Activated B cell treated with CpG ODN at 0.5 μM for 24 hours (primary cell): Measurements from ENCODE around the gene SIRPA. TPM values are rescaled to one million over a fixed set of nuclear protein-coding genes. Genes with fewer than 3 reads are reported as not detected.
A peak's percentile ranks its signal among the peaks of the same experiment; 100 is the strongest.

Experiments
- ATAC-seq: fragments of 200-7000 bp; cut with Tn5 transposase; one replicate; pipeline ENCODE4 v1.10.0; 2021; ENCODE audit warnings: low read depth, mild to moderate bottlenecking, moderate library complexity
- CTCF ChIA-PET: fragments of 350-600 bp; sonication (Branson Sonifier 250); formaldehyde crosslinking; loops from one replicate; lab custom pipeline; 2021; ENCODE audit warnings: antibody characterized with exemption; lab: Charles Lee
- POLR2A ChIA-PET: fragments of 350-600 bp; sonication (Branson Sonifier 250); formaldehyde crosslinking; loops from one replicate; lab custom pipeline; 2021; ENCODE audit warnings: antibody characterized with exemption; lab: Charles Lee
- DNase-seq: peaks from one replicate; pipeline ENCODE4 v3.0.0; 2022
- H3K27ac Mint-ChIP-seq: one replicate; pipeline ENCODE4 v1.8.0; 2020; ENCODE audit warnings: mixed read lengths
- H3K27me3 Mint-ChIP-seq: one replicate; pipeline ENCODE4 v1.8.0; 2021; ENCODE audit warnings: mixed read lengths
- H3K36me3 Mint-ChIP-seq: one replicate; pipeline ENCODE4 v1.8.0; 2021; ENCODE audit warnings: low read depth, mixed read lengths
- H3K4me1 Mint-ChIP-seq: one replicate; pipeline ENCODE4 v1.8.0; 2021; ENCODE audit warnings: mixed read lengths
- H3K4me3 Mint-ChIP-seq: one replicate; pipeline ENCODE4 v1.8.0; 2020; ENCODE audit warnings: mild to moderate bottlenecking, mixed read lengths
- H3K9me3 Mint-ChIP-seq: one replicate; pipeline ENCODE4 v1.8.0; 2020; ENCODE audit warnings: mixed read lengths
- CTCF ChIP-seq: fragments of 200-600 bp; IDR thresholded peaks from one replicate; pipeline ENCODE4 v1.8.0; 2022; ENCODE audit warnings: antibody characterized with exemption, mild to moderate bottlenecking
- intact Hi-C: fragments of 100-400 bp; cut with micrococcal nuclease; formaldehyde crosslinking; loops from one replicate; pipeline ENCODE4 v1.15.1; 2024
- total RNA-seq: library from RNA; stranded (reverse); gene quantifications from 2 replicates; pipeline ENCODE4 v1.2.3, GENCODE V29; 2022

Gene SIRPA
- total RNA-seq, 1 donor from 2014 or later: 10.1 TPM

GRCh38 chr20:1897541-1897940, 2.3 kb downstream of the SIRPA start:
- intact Hi-C loops: loop anchor here (5.0 kb wide), 1 partner anchor 275 kb away; no protein-coding TSS in a partner anchor
- ATAC-seq: peak; percentile 2
- ChIA-PET CTCF (no interaction called here), POLR2A (interaction anchor here (1.2 to 1.7 kb wide), 2 partner anchors 55 to 57 kb away, joined by 3 to 21 read pairs; no protein-coding TSS in a partner anchor)
- H3K27ac Mint-ChIP-seq: peak overlapping the region; percentile 87
- no peaks in the 10 kb centered on the region for H3K27me3 Mint-ChIP-seq
- H3K4me1 Mint-ChIP-seq: peaks cover 59% of the 10 kb centered on the region
- peaks cover 5% of the 10 kb centered on the region for H3K36me3 Mint-ChIP-seq
- H3K9me3 Mint-ChIP-seq: no peaks in the 10 kb centered on the region
- DNase-seq: no peak
- peak overlapping the region; percentile 68 for H3K4me3 Mint-ChIP-seq
- no peak for TF ChIP-seq CTCF

- Mint-ChIP-seq H3K4me3 (peak overlapping the region; percentile 68), H3K27ac (peak overlapping the region; percentile 87), H3K27me3 (no peaks in the 10 kb centered on the region), H3K9me3 (no peaks in the 10 kb centered on the region), H3K4me1 (peaks cover 57% of the 10 kb centered on the region), H3K36me3 (peaks cover 5% of the 10 kb centered on the region)
- no peak for TF ChIP-seq CTCF
- ChIA-PET CTCF (interaction anchor here (2.5 kb wide), 1 partner anchor 96 kb away, joined by 11 read pairs; no protein-coding TSS in a partner anchor), POLR2A (interaction anchor here (1.3 to 1.6 kb wide), 4 partner anchors 27 to 205 kb away, joined by 4 to 6 read pairs (median 4); no protein-coding TSS in a partner anchor)
- ATAC-seq (peak; percentile 78), DNase-seq (peak; percentile 63)
- intact Hi-C loops: loop anchor here (1.0 to 5.0 kb wide), 7 partner anchors 27 to 274 kb away; no protein-coding TSS in a partner anchor
Measured at GRCh38 chr20:1897965-1898464, 2.8 kb downstream of the SIRPA start.

- CTCF ChIA-PET: interaction anchor here (1.7 to 2.5 kb wide), 2 partner anchors 55 to 97 kb away, joined by 4 to 11 read pairs; no protein-coding TSS in a partner anchor
- peak overlapping the region; percentile 87 for H3K27ac Mint-ChIP-seq
Measured at GRCh38 chr20:1898482-1899240, 3.5 kb downstream of the SIRPA start.

GRCh38 chr20:1899241-1899525, 4.0 kb downstream of the SIRPA start:
- Mint-ChIP-seq H3K9me3 (no peaks in the 10 kb centered on the region), H3K27ac (no peak overlapping the region), H3K4me1 (peaks cover 49% of the 10 kb centered on the region), H3K4me3 (no peak overlapping the region), H3K27me3 (no peaks in the 10 kb centered on the region), H3K36me3 (peaks cover 5% of the 10 kb centered on the region)
- DNase-seq (no peak), ATAC-seq (no peak)
- CTCF ChIA-PET: interaction anchor here (1.2 to 2.5 kb wide), 4 partner anchors 15 to 122 kb away, joined by 3 to 11 read pairs (median 4); no protein-coding TSS in a partner anchor
- POLR2A ChIA-PET: interaction anchor here (0.8 to 1.6 kb wide), 7 partner anchors 28 to 204 kb away, joined by 3 to 6 read pairs (median 4); no protein-coding TSS in a partner anchor
- intact Hi-C loops: loop anchor here (5.0 kb wide), 1 partner anchor 273 kb away; no protein-coding TSS in a partner anchor
- no peak for TF ChIP-seq CTCF

More at GRCh38 chr20:1898482-1899240, 3.5 kb downstream of the SIRPA start:
- POLR2A ChIA-PET: interaction anchor here (0.8 to 1.6 kb wide), 6 partner anchors 27 to 204 kb away, joined by 3 to 6 read pairs (median 4); no protein-coding TSS in a partner anchor
- TF ChIP-seq CTCF: no peak
- no peaks in the 10 kb centered on the region for H3K27me3 Mint-ChIP-seq
- DNase-seq: no peak
- no peak for ATAC-seq
- H3K9me3 Mint-ChIP-seq: no peaks in the 10 kb centered on the region
- intact Hi-C loops: loop anchor here (1.0 to 5.0 kb wide), 7 partner anchors 27 to 274 kb away; no protein-coding TSS in a partner anchor
- peak overlapping the region; percentile 68 for H3K4me3 Mint-ChIP-seq
- peaks cover 53% of the 10 kb centered on the region for H3K4me1 Mint-ChIP-seq
- H3K36me3 Mint-ChIP-seq: peaks cover 5% of the 10 kb centered on the region
